B cell (primary cell): ENCODE measurements around the gene KPNB1. TPM values are rescaled to one million over a fixed set of nuclear protein-coding genes. Genes with fewer than 3 reads are reported as not detected.

Experiments used
- ATAC-seq: fragments of 200-7000 bp; cut with Tn5 transposase; one replicate; pipeline ENCODE4 v1.10.0; 2021; ENCODE audit warnings: low read depth, mild to moderate bottlenecking, moderate number of reproducible peaks, moderate library complexity
- CTCF ChIA-PET: fragments of 350-600 bp; sonication (Branson Sonifier 250); formaldehyde crosslinking; loops from one replicate; lab custom pipeline; 2021; ENCODE audit warnings: antibody characterized with exemption, inconsistent platforms; lab: Charles Lee
- POLR2A ChIA-PET: fragments of 350-600 bp; sonication (Branson Sonifier 250); formaldehyde crosslinking; loops from one replicate; lab custom pipeline; 2021; ENCODE audit warnings: antibody characterized with exemption; lab: Charles Lee
- DNase-seq: peaks from one replicate; pipeline ENCODE4 v3.0.0; 2013
- H2AFZ ChIP-seq: 2 replicates; pipeline ENCODE4 v1.6.1; 2012; ENCODE audit warnings: mild to moderate bottlenecking, low read depth, low read length; ENCODE audit not compliant: insufficient read depth, poor library complexity, severe bottlenecking
- H3K27ac ChIP-seq, 2 donors: 1 replicate in 1 of 2; 2 replicates in 1 of 2; pipeline ENCODE4 v1.5.1; 2012 to 2013; ENCODE audit warnings: low read length in 2 of 2, mild to moderate bottlenecking in 2 of 2, moderate library complexity in 1 of 2
- H3K27me3 ChIP-seq, 4 experiments: fragments of 200-600 bp in 1 of 4; sonication (generic) in 1 of 4; replicated peaks in 1 of 4; 1 replicate in 2 of 4; 2 replicates in 2 of 4; pipeline versions ENCODE4 v1.6.1 to v1.7.0; 2013 to 2016; ENCODE audit warnings: low read length in 3 of 4, mild to moderate bottlenecking in 2 of 4, mixed read lengths in 1 of 4, moderate library complexity in 1 of 4; ENCODE audit not compliant: insufficient read depth in 4 of 4, control insufficient read depth in 3 of 4; ENCODE audit errors: control extremely low read depth in 1 of 4
- H3K36me3 ChIP-seq, 2 experiments: replicated peaks in 1 of 2; 1 replicate in 1 of 2; 2 replicates in 1 of 2; pipeline versions ENCODE4 v1.6.1 to v1.7.1; 2013; ENCODE audit warnings: low read length in 1 of 2; ENCODE audit not compliant: insufficient read depth in 2 of 2, control insufficient read depth in 1 of 2; ENCODE audit errors: control extremely low read depth in 1 of 2, extremely low read depth in 1 of 2
- H3K4me1 ChIP-seq, 2 donors: fragments of 200-600 bp in 1 of 2; sonication (generic) in 1 of 2; 1 replicate in 1 of 2; 2 replicates in 1 of 2; pipeline versions ENCODE4 v1.5.1 to v1.6.1; 2013 to 2017; ENCODE audit warnings: low read length in 2 of 2; ENCODE audit not compliant: control insufficient read depth in 2 of 2, insufficient read depth in 2 of 2
- H3K4me2 ChIP-seq: replicated peaks from 2 replicates; pipeline ENCODE3; 2012; ENCODE audit warnings: mild to moderate bottlenecking, low read depth, low read length; ENCODE audit not compliant: poor library complexity, severe bottlenecking
- H3K4me3 ChIP-seq, 5 experiments: fragments of 200-600 bp in 1 of 5; sonication (generic) in 1 of 5; 1 replicate in 3 of 5; 2 replicates in 2 of 5; pipeline versions ENCODE4 v1.5.1 to v1.7.0; 2011 to 2016; ENCODE audit warnings: low read length in 4 of 5, mild to moderate bottlenecking in 4 of 5, low read depth in 2 of 5, control low read depth in 1 of 5, moderate library complexity in 1 of 5; ENCODE audit not compliant: insufficient read depth in 1 of 5; ENCODE audit errors: control extremely low read depth in 1 of 5, extremely low read depth in 1 of 5
- H3K79me2 ChIP-seq: fragments of 200-600 bp; sonication (generic); one replicate; pipeline ENCODE4 v1.6.0; 2016; ENCODE audit warnings: low read length; ENCODE audit not compliant: control insufficient read depth, insufficient read depth
- H3K9ac ChIP-seq: fragments of 200-600 bp; sonication (generic); 2 replicates; pipeline ENCODE4 v1.6.1; 2017; ENCODE audit warnings: mild to moderate bottlenecking, low read length, moderate library complexity
- H3K9me3 ChIP-seq, 3 donors: one replicate each; pipeline versions ENCODE4 v1.6.1 to v1.7.1; 2013; ENCODE audit warnings: low read length in 2 of 3; ENCODE audit not compliant: control insufficient read depth in 2 of 3, insufficient read depth in 1 of 3; ENCODE audit errors: control extremely low read depth in 1 of 3
- H4K20me1 ChIP-seq: 2 replicates; pipeline ENCODE4 v1.6.0; 2012; ENCODE audit warnings: mild to moderate bottlenecking, low read length; ENCODE audit not compliant: insufficient read depth, control insufficient read depth, poor library complexity, severe bottlenecking
- H3K27ac Mint-ChIP-seq: one replicate; pipeline ENCODE4 v1.8.0; 2021; ENCODE audit warnings: mixed read lengths
- H3K27me3 Mint-ChIP-seq: one replicate; pipeline ENCODE4 v1.8.0; 2021; ENCODE audit warnings: mixed read lengths
- H3K4me1 Mint-ChIP-seq: one replicate; pipeline ENCODE4 v1.8.0; 2021; ENCODE audit warnings: mixed read lengths
- H3K4me3 Mint-ChIP-seq: one replicate; pipeline ENCODE4 v1.8.0; 2021; ENCODE audit warnings: mixed read lengths
- H3K9me3 Mint-ChIP-seq: one replicate; pipeline ENCODE4 v1.8.0; 2022; ENCODE audit warnings: mixed read lengths; ENCODE audit not compliant: insufficient read depth
- EZH2 ChIP-seq: IDR thresholded peaks from 2 replicates; pipeline ENCODE4 v1.6.1; 2012; ENCODE audit warnings: borderline replicate concordance, low read depth, mild to moderate bottlenecking, moderate library complexity, low read length; ENCODE audit not compliant: insufficient read depth, poor library complexity, severe bottlenecking
- WGBS: methylation state at CpG from one replicate; pipeline ENCODE4 v1.1.5; 2013; ENCODE audit warnings: missing lambda C conversion rate; ENCODE audit not compliant: insufficient coverage; 5-methylcytosine and 5-hydroxymethylcytosine counted together
- intact Hi-C: fragments of 100-400 bp; cut with micrococcal nuclease; formaldehyde crosslinking; loops from one replicate; pipeline ENCODE4 v1.10.0; 2022
- polyA plus RNA-seq: library from polyadenylated mRNA; depleted of rRNA; stranded (reverse); fragments of >200 nt; gene quantifications from 2 replicates; pipeline ENCODE4 v1.2.3, GENCODE V29; 2012
- total RNA-seq, 2 donors: library from RNA; stranded (reverse); fragments of 120-200 nt in 1 of 2; gene quantifications; 1 replicate in 1 of 2; 2 replicates in 1 of 2; pipeline versions ENCODE4 v1.2.3 to v1.2.4, GENCODE V29; 2013 to 2022
- TF ChIP-seq, protein P1 (sequence below): fragments of 200-600 bp; IDR thresholded peaks from one replicate; pipeline ENCODE4 v1.8.0; 2022; ENCODE audit warnings: antibody characterized with exemption, mild to moderate bottlenecking

KPNB1 gene
- total and polyA plus RNA-seq, 2 donors (not counting 1 experiment from before 2014, with no cell fraction given), result 60.6 to 278 TPM

DNA sequence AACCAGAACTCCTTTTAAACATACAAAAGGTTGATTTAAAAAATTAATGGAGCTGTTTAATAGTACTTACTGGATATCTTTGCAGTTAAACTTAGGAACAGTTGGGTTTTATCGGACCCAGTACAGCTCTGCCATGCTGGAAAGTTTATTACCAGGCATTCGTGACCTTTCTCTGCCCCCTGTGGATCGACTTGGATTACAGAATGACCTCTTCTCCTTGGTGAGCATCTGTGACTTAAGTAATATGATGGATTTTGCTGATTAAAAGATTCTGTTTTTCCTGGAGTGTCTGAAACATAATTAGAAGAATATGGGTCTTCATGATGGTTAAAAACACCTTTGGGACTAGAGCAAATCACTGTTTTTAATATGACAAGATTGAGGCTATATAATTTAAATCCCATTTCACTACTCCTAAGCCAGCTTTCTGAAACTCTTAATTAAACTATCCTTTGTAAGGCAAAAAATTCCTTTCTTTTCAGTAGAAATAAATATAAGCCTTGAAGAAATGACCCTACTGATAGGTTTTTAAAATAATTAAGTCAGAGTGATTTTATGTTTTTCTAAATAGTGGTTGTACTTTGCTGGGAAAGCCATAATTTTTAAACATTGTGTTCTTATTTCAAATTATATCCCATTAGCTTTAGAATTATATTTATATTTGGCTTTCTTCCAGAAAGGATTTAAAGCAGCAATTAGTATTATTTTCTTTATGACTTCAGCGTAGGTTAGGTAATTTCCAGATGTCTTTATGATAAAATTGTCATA is 45.7 kb upstream of the KPNB1 start:
- Histone ChIP-seq H3K4me3 (no peak overlapping the region), H2AFZ (no peak overlapping the region), H3K36me3 (peaks cover 11 to 36% of the 10 kb centered on the region in 2 experiments), H3K27ac (no peak overlapping the region), H3K27me3 (no peaks in the 10 kb centered on the region), H3K4me2 (no peak overlapping the region), H4K20me1 (no peaks in the 10 kb centered on the region), H3K79me2 (no peaks in the 10 kb centered on the region), H3K4me1 (no peaks in the 10 kb centered on the region), H3K9me3 (no peaks in the 10 kb centered on the region), H3K9ac (no peak overlapping the region)
- DNase-seq (no peak), ATAC-seq (no peak)
- intact Hi-C loops, result no loop called here
- Mint-ChIP-seq H3K4me3 (no peak overlapping the region), H3K9me3 (no peaks in the 10 kb centered on the region), H3K4me1 (no peaks in the 10 kb centered on the region), H3K27ac (no peak overlapping the region), H3K27me3 (no peaks in the 10 kb centered on the region)
- CTCF ChIA-PET, result interaction anchor here (0.6 to 2.6 kb wide), 2 partner anchors 11 to 16 kb away, joined by 4 to 12 read pairs; no protein-coding TSS in a partner anchor
- WGBS, result 93% methylated on average over 3 of the region's 4 CpGs
- POLR2A ChIA-PET, result interaction anchor here (0.5 kb wide), 1 partner anchor 942 kb away, joined by 3 read pairs; no protein-coding TSS in a partner anchor
- no peak for TF ChIP-seq EZH2
- TF ChIP-seq, protein P1, sequence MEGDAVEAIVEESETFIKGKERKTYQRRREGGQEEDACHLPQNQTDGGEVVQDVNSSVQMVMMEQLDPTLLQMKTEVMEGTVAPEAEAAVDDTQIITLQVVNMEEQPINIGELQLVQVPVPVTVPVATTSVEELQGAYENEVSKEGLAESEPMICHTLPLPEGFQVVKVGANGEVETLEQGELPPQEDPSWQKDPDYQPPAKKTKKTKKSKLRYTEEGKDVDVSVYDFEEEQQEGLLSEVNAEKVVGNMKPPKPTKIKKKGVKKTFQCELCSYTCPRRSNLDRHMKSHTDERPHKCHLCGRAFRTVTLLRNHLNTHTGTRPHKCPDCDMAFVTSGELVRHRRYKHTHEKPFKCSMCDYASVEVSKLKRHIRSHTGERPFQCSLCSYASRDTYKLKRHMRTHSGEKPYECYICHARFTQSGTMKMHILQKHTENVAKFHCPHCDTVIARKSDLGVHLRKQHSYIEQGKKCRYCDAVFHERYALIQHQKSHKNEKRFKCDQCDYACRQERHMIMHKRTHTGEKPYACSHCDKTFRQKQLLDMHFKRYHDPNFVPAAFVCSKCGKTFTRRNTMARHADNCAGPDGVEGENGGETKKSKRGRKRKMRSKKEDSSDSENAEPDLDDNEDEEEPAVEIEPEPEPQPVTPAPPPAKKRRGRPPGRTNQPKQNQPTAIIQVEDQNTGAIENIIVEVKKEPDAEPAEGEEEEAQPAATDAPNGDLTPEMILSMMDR, result no peak

DNA sequence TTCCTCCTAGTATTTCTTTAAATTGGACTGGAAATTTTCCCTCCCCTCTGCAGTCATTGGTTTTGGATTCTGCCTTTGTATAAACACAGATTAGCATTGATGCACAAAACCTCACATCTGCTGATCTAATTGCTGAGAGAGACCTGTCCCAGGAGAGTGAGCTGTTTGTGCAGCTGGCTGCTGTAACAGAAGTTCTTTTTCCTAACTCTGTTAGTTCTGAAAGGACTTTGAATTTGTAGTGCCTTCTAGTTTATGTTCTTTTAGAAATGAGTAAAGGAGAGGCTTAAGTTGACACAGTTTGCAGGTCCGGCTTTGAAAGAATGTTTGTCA is 45.2 kb upstream of the KPNB1 start:
- Histone ChIP-seq H2AFZ (no peak overlapping the region), H3K9me3 (no peaks in the 10 kb centered on the region), H3K27me3 (no peaks in the 10 kb centered on the region), H3K9ac (no peak overlapping the region), H4K20me1 (no peaks in the 10 kb centered on the region), H3K79me2 (no peaks in the 10 kb centered on the region), H3K4me2 (no peak overlapping the region), H3K27ac (no peak overlapping the region), H3K4me1 (no peaks in the 10 kb centered on the region), H3K4me3 (no peak overlapping the region), H3K36me3 (peaks cover 11 to 35% of the 10 kb centered on the region in 2 experiments)
- no peaks in the 10 kb centered on the region for H3K9me3 Mint-ChIP-seq
- DNase-seq (no peak), ATAC-seq (no peak)
- no peaks in the 10 kb centered on the region for H3K4me1 Mint-ChIP-seq
- ChIA-PET POLR2A (interaction anchor here (0.5 kb wide), 1 partner anchor 942 kb away, joined by 3 read pairs; no protein-coding TSS in a partner anchor), CTCF (interaction anchor here (0.6 to 2.6 kb wide), 3 partner anchors 10 to 16 kb away, joined by 4 to 12 read pairs (median 5); no protein-coding TSS in a partner anchor)
- TF ChIP-seq EZH2, result no peak
- TF ChIP-seq, protein P1, result no peak
- no CpG with 5 or more reads among the region's 1 CpG for WGBS
- intact Hi-C loops, result no loop called here
- H3K27ac Mint-ChIP-seq, result no peak overlapping the region
- no peak overlapping the region for H3K4me3 Mint-ChIP-seq
- H3K27me3 Mint-ChIP-seq, result no peaks in the 10 kb centered on the region
